Psoas muscle (tissue), 8 donors: Measurements from ENCODE around the gene OSBPL1A. TPM values are rescaled to one million over a fixed set of nuclear protein-coding genes. Genes with fewer than 3 reads are reported as not detected.

ENCODE experiments used
- ATAC-seq, 4 donors: fragments of 200-7000 bp; cut with Tn5 transposase; one replicate each; pipeline ENCODE4 v1.9.1; 2020; ENCODE audit warnings: moderate library complexity in 3 of 4, mild to moderate bottlenecking in 2 of 4
- DNase-seq, 2 donors: peaks; one replicate each; pipeline ENCODE4 v3.0.0-alpha.2; 2020
- H3K27ac ChIP-seq: fragments of 200-600 bp; one replicate; pipeline ENCODE4 v1.8.0; 2022
- H3K27me3 ChIP-seq, 3 donors: fragments of 200-600 bp in 1 of 3; one replicate each; pipeline versions ENCODE4 v1.6.1 to v1.8.0; 2013 to 2022; ENCODE audit warnings: low read length in 2 of 3, mild to moderate bottlenecking in 2 of 3, moderate library complexity in 1 of 3; ENCODE audit not compliant: insufficient read depth in 3 of 3
- H3K36me3 ChIP-seq, 2 donors: fragments of 200-600 bp in 1 of 2; one replicate each; pipeline versions ENCODE4 v1.6.1 to v1.8.0; 2013 to 2022; ENCODE audit warnings: low read depth in 1 of 2, mild to moderate bottlenecking in 1 of 2, moderate library complexity in 1 of 2; ENCODE audit not compliant: insufficient read depth in 1 of 2
- H3K4me1 ChIP-seq: fragments of 200-600 bp; one replicate; pipeline ENCODE4 v1.8.0; 2022
- H3K4me3 ChIP-seq: fragments of 200-600 bp; one replicate; pipeline ENCODE4 v1.8.0; 2022; ENCODE audit warnings: mild to moderate bottlenecking
- H3K9me3 ChIP-seq: fragments of 200-600 bp; one replicate; pipeline ENCODE4 v1.8.0; 2022
- CTCF ChIP-seq: fragments of 200-600 bp; IDR thresholded peaks from one replicate; pipeline ENCODE4 v1.8.0; 2022; ENCODE audit warnings: antibody characterized with exemption
- WGBS, 3 donors: extraction: QIAGEN DNeasy Blood & Tissue Kit; methylation state at CpG; one replicate each; pipeline versions ENCODE4 v1.1.6 to v1.1.7; 2013; 5-methylcytosine and 5-hydroxymethylcytosine counted together
- intact Hi-C, 2 donors: fragments of 100-400 bp; cut with DNase I; formaldehyde crosslinking; loops; one replicate each; pipeline versions ENCODE4 v1.11.0 to v1.14.2; 2022
- polyA plus RNA-seq, 3 donors: library from polyadenylated mRNA; stranded (reverse); fragments of 200-250 nt; gene quantifications; one replicate each; pipeline ENCODE4 v1.2.3, GENCODE V29; 2013
- total RNA-seq, 4 donors: library from RNA; stranded (reverse); fragmentation: NEBNext Ultra II Directional in 2 of 4; extraction: Animal tissue kit (Norgen Biotek cat#: 25700) in 2 of 4; gene quantifications; one replicate each; pipeline versions ENCODE4 v1.2.1 to v1.2.4, GENCODE V29; 2021 to 2023
- donor health status: healthy with polysubstance abuse.
- donor health status: DM: no; HTN: no; CAD: no; lungs with moderate emphysema.
- donor health status: Bipolar disorder and iron deficiency.
- donor health status: healthy.
- donor health status: DM: yes; HTN: yes; CAD: no.
- donor health status: DM: no; HTN: no; CAD: no.
- donor health status: DM: no; HTN: no; CAD: no.
- donor health status: DM: yes; HTN: yes; CAD: no.

OSBPL1A gene
- total and polyA plus RNA-seq, 7 donors = 13.7 to 87.8 (median 65.8) TPM

GRCh38 chr18:24354278-24354677 is 43.3 kb downstream of the OSBPL1A start:
- H3K4me3 ChIP-seq = no peak overlapping the region
- 87 to 90% (median 87%) methylated on average over 6 of the region's 6 CpGs for WGBS, 3 donors
- no peaks in the 10 kb centered on the region for H3K36me3 ChIP-seq
- no peak for TF ChIP-seq CTCF
- ATAC-seq (no peak), DNase-seq (no peak)
- intact Hi-C loops = loop anchor here in 1 of 2 donors (10.0 kb wide), 1 partner anchor 371 kb away; no protein-coding TSS in a partner anchor
- H3K4me1 ChIP-seq = no peaks in the 10 kb centered on the region
- H3K9me3 ChIP-seq = no peaks in the 10 kb centered on the region
- H3K27ac ChIP-seq = no peak overlapping the region
- H3K27me3 ChIP-seq = no peaks in the 10 kb centered on the region

- Histone ChIP-seq H3K4me1 (no peaks in the 10 kb centered on the region), H3K27me3 (peaks cover 0 to 2% (median 0%) of the 10 kb centered on the region in 3 donors), H3K36me3 (no peaks in the 10 kb centered on the region), H3K9me3 (no peaks in the 10 kb centered on the region), H3K4me3 (no peak overlapping the region), H3K27ac (no peak overlapping the region)
- DNase-seq (no peak), ATAC-seq (no peak)
- no peak for TF ChIP-seq CTCF
- intact Hi-C loops = no loop called here
These were observed 51.4 kb downstream of the OSBPL1A start for GRCh38 chr18:24346254-24346653.

- peaks cover 0 to 2% (median 0%) of the 10 kb centered on the region in 3 donors for H3K27me3 ChIP-seq
- H3K36me3 ChIP-seq = no peaks in the 10 kb centered on the region
- ATAC-seq (no peak), DNase-seq (no peak)
- H3K4me3 ChIP-seq = no peak overlapping the region
- no peaks in the 10 kb centered on the region for H3K4me1 ChIP-seq
- intact Hi-C loops = no loop called here
- no peak for TF ChIP-seq CTCF
- no peaks in the 10 kb centered on the region for H3K9me3 ChIP-seq
- no peak overlapping the region for H3K27ac ChIP-seq
- 93 to 95% (median 94%) methylated on average over 6 of the region's 6 CpGs for WGBS, 3 donors
These were observed 53.1 kb downstream of the OSBPL1A start for GRCh38 chr18:24344509-24344908.

- WGBS, 3 donors = 80 to 87% (median 86%) methylated on average over 3 of the region's 3 CpGs
- TF ChIP-seq CTCF = no peak
- Histone ChIP-seq H3K27ac (no peak overlapping the region), H3K27me3 (peaks cover 0 to 2% (median 0%) of the 10 kb centered on the region in 3 donors), H3K36me3 (no peaks in the 10 kb centered on the region), H3K9me3 (no peaks in the 10 kb centered on the region), H3K4me1 (no peaks in the 10 kb centered on the region), H3K4me3 (no peak overlapping the region)
- DNase-seq (no peak), ATAC-seq (no peak)
- intact Hi-C loops = no loop called here
These were observed 55.3 kb downstream of the OSBPL1A start for GRCh38 chr18:24342347-24342746.

GRCh38 chr18:24341361-24341760 is 56.3 kb downstream of the OSBPL1A start:
- DNase-seq (no peak), ATAC-seq (no peak)
- Histone ChIP-seq H3K27ac (no peak overlapping the region), H3K36me3 (no peaks in the 10 kb centered on the region), H3K27me3 (no peaks in the 10 kb centered on the region), H3K4me3 (no peak overlapping the region), H3K4me1 (no peaks in the 10 kb centered on the region), H3K9me3 (no peaks in the 10 kb centered on the region)
- intact Hi-C loops = no loop called here
- no peak for TF ChIP-seq CTCF
